ENCODE data around the gene TSHR.

DNA sequence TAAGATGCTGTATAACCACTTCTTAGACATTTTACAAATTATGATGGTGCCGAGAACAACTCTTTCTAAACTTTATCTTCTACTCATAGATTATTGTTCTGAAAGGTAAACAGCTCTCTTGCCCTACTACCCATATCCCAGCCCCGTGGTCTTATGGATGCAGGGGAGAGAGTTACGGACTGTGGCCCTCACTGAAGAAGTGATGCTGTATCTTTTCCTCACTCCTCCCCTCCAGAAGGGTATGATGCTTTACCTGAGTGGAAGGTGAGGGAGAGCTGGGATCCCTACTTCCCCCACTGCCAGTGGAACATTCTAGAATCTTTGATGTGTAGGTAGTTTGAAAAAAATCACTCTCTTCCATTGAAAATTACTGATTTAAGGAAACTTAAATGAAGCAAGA is 3.5 kb downstream of the TSHR start:
- TF ChIP-seq EP300 (IDR thresholded peaks at IDR 0.05; ENCODE audit: borderline replicate concordance) (no peak), YY1 (IDR thresholded peaks at IDR 0.05; ENCODE audit: low read depth) (no peak), RAD21 (IDR thresholded peaks at IDR 0.05; ENCODE audit: low read depth) (no peak), CREB1 (IDR thresholded peaks at IDR 0.05; ENCODE audit: low read depth) (no peak), FOXM1 (IDR thresholded peaks at IDR 0.05; ENCODE audit: borderline replicate concordance, low read depth) (no peak)
- TF ChIP-seq, protein P1, sequence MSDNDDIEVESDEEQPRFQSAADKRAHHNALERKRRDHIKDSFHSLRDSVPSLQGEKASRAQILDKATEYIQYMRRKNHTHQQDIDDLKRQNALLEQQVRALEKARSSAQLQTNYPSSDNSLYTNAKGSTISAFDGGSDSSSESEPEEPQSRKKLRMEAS (IDR thresholded peaks at IDR 0.05): no peak

Measured in Ishikawa (cell line).